Measurements from ENCODE around the gene ZDHHC14.
A peak's percentile ranks its signal among the peaks of the same experiment; 100 is the strongest.

The ZDHHC14 gene

GRCh38 chr6:157634546-157634945, 253.6 kb downstream of the ZDHHC14 start:
- no peaks in the 10 kb centered on the region for H3K36me3 ChIP-seq (ENCODE audit: control insufficient read depth, insufficient read depth, low read length)
- no peak overlapping the region for H3K23ac ChIP-seq (ENCODE audit: low read length)
- no peak overlapping the region for H3K27ac ChIP-seq (ENCODE audit: low read depth, low read length)
- WGBS (ENCODE audit: extremely low coverage, insufficient coverage, low lambda C conversion rate): no CpG with 5 or more reads among the region's 8 CpGs
- H3K79me1 ChIP-seq (ENCODE audit: low read length): no peaks in the 10 kb centered on the region
- DNase-seq: no peak
- no peak overlapping the region for H2BK15ac ChIP-seq (replicated peaks; ENCODE audit: low read depth)
- no peak overlapping the region for H4K8ac ChIP-seq (ENCODE audit: low read depth, low read length)
- H2BK120ac ChIP-seq (ENCODE audit: low read depth, low read length): no peak overlapping the region
- no peaks in the 10 kb centered on the region for H3K79me2 ChIP-seq (ENCODE audit: control insufficient read depth, insufficient read depth, low read length)
- no peaks in the 10 kb centered on the region for H3K27me3 ChIP-seq (ENCODE audit: insufficient read depth, low read length, poor library complexity)
- no peak overlapping the region for H2BK5ac ChIP-seq (ENCODE audit: low read length)
- no peak overlapping the region for H3K9ac ChIP-seq (ENCODE audit: low read length)
- no peak overlapping the region for H3K56ac ChIP-seq (ENCODE audit: low read length)
- no peak overlapping the region for H3K4me3 ChIP-seq (ENCODE audit: low read length)
- H4K5ac ChIP-seq (ENCODE audit: low read length): no peak overlapping the region
- H3K18ac ChIP-seq (ENCODE audit: low read length): no peak overlapping the region
- H2AK5ac ChIP-seq (ENCODE audit: low read length): no peak overlapping the region
- H3K4me2 ChIP-seq (ENCODE audit: low read length): no peak overlapping the region
- H3K4ac ChIP-seq (ENCODE audit: low read depth, low read length): no peak overlapping the region
- no peaks in the 10 kb centered on the region for H3K4me1 ChIP-seq (ENCODE audit: control insufficient read depth, low read depth, low read length)

- no peak overlapping the region for H2AK5ac ChIP-seq (ENCODE audit: low read length)
- no peaks in the 10 kb centered on the region for H3K4me1 ChIP-seq (ENCODE audit: control insufficient read depth, low read depth, low read length)
- no peak overlapping the region for H2BK5ac ChIP-seq (ENCODE audit: low read length)
- H3K27ac ChIP-seq (ENCODE audit: low read depth, low read length): no peak overlapping the region
- no peak overlapping the region for H3K4ac ChIP-seq (ENCODE audit: low read depth, low read length)
- H3K36me3 ChIP-seq (ENCODE audit: control insufficient read depth, insufficient read depth, low read length): no peaks in the 10 kb centered on the region
- DNase-seq: no peak
- H3K79me2 ChIP-seq (ENCODE audit: control insufficient read depth, insufficient read depth, low read length): no peaks in the 10 kb centered on the region
- no peak overlapping the region for H3K23ac ChIP-seq (ENCODE audit: low read length)
- H3K4me2 ChIP-seq (ENCODE audit: low read length): no peak overlapping the region
- no peak overlapping the region for H3K9ac ChIP-seq (ENCODE audit: low read length)
- no peak overlapping the region for H2BK15ac ChIP-seq (replicated peaks; ENCODE audit: low read depth)
- no CpG with 5 or more reads among the region's 23 CpGs for WGBS (ENCODE audit: extremely low coverage, insufficient coverage, low lambda C conversion rate)
- no peak overlapping the region for H3K18ac ChIP-seq (ENCODE audit: low read length)
- H3K27me3 ChIP-seq (ENCODE audit: insufficient read depth, low read length, poor library complexity): no peaks in the 10 kb centered on the region
- peak overlapping the region; percentile 56 for H3K56ac ChIP-seq (ENCODE audit: low read length)
- no peaks in the 10 kb centered on the region for H3K79me1 ChIP-seq (ENCODE audit: low read length)
- H2BK120ac ChIP-seq (ENCODE audit: low read depth, low read length): no peak overlapping the region
- H3K4me3 ChIP-seq (ENCODE audit: low read length): no peak overlapping the region
- no peak overlapping the region for H4K8ac ChIP-seq (ENCODE audit: low read depth, low read length)
- no peak overlapping the region for H4K5ac ChIP-seq (ENCODE audit: low read length)
These were observed 254.6 kb downstream of the ZDHHC14 start for GRCh38 chr6:157635388-157636244.

GRCh38 chr6:157637516-157637915, 256.5 kb downstream of the ZDHHC14 start:
- Histone ChIP-seq H3K4ac (ENCODE audit: low read depth, low read length) (no peak overlapping the region), H3K27ac (ENCODE audit: low read depth, low read length) (no peak overlapping the region), H3K4me1 (ENCODE audit: control insufficient read depth, low read depth, low read length) (no peaks in the 10 kb centered on the region), H2BK120ac (ENCODE audit: low read depth, low read length) (no peak overlapping the region), H2BK5ac (ENCODE audit: low read length) (no peak overlapping the region), H3K79me1 (ENCODE audit: low read length) (no peaks in the 10 kb centered on the region), H3K9ac (ENCODE audit: low read length) (no peak overlapping the region), H4K8ac (ENCODE audit: low read depth, low read length) (no peak overlapping the region), H3K56ac (ENCODE audit: low read length) (no peak overlapping the region), H2BK15ac (replicated peaks; ENCODE audit: low read depth) (no peak overlapping the region), H3K4me2 (ENCODE audit: low read length) (no peak overlapping the region), H4K5ac (ENCODE audit: low read length) (no peak overlapping the region), H3K27me3 (ENCODE audit: insufficient read depth, low read length, poor library complexity) (no peaks in the 10 kb centered on the region), H2AK5ac (ENCODE audit: low read length) (no peak overlapping the region), H3K4me3 (ENCODE audit: low read length) (no peak overlapping the region), H3K18ac (ENCODE audit: low read length) (no peak overlapping the region), H3K79me2 (ENCODE audit: control insufficient read depth, insufficient read depth, low read length) (no peaks in the 10 kb centered on the region), H3K23ac (ENCODE audit: low read length) (no peak overlapping the region), H3K36me3 (ENCODE audit: control insufficient read depth, insufficient read depth, low read length) (no peaks in the 10 kb centered on the region)
- no CpG with 5 or more reads among the region's 5 CpGs for WGBS (ENCODE audit: extremely low coverage, insufficient coverage, low lambda C conversion rate)
- no peak for DNase-seq

GRCh38 chr6:157637941-157638662, 257.1 kb downstream of the ZDHHC14 start:
- no CpG with 5 or more reads among the region's 8 CpGs for WGBS (ENCODE audit: extremely low coverage, insufficient coverage, low lambda C conversion rate)

GRCh38 chr6:157638779-157639178, 257.8 kb downstream of the ZDHHC14 start:
- H3K36me3 ChIP-seq (ENCODE audit: control insufficient read depth, insufficient read depth, low read length): no peaks in the 10 kb centered on the region
- H3K56ac ChIP-seq (ENCODE audit: low read length): no peak overlapping the region
- H3K79me1 ChIP-seq (ENCODE audit: low read length): no peaks in the 10 kb centered on the region
- no peak overlapping the region for H3K23ac ChIP-seq (ENCODE audit: low read length)
- no CpG with 5 or more reads among the region's 7 CpGs for WGBS (ENCODE audit: extremely low coverage, insufficient coverage, low lambda C conversion rate)
- no peak overlapping the region for H4K5ac ChIP-seq (ENCODE audit: low read length)
- no peak overlapping the region for H3K27ac ChIP-seq (ENCODE audit: low read depth, low read length)
- no peaks in the 10 kb centered on the region for H3K27me3 ChIP-seq (ENCODE audit: insufficient read depth, low read length, poor library complexity)
- no peak overlapping the region for H2BK120ac ChIP-seq (ENCODE audit: low read depth, low read length)
- H3K4me3 ChIP-seq (ENCODE audit: low read length): no peak overlapping the region
- H3K4me2 ChIP-seq (ENCODE audit: low read length): no peak overlapping the region
- no peak overlapping the region for H4K8ac ChIP-seq (ENCODE audit: low read depth, low read length)
- H3K4ac ChIP-seq (ENCODE audit: low read depth, low read length): no peak overlapping the region
- no peak overlapping the region for H2BK15ac ChIP-seq (replicated peaks; ENCODE audit: low read depth)
- H2AK5ac ChIP-seq (ENCODE audit: low read length): no peak overlapping the region
- no peak overlapping the region for H2BK5ac ChIP-seq (ENCODE audit: low read length)
- H3K79me2 ChIP-seq (ENCODE audit: control insufficient read depth, insufficient read depth, low read length): no peaks in the 10 kb centered on the region
- H3K18ac ChIP-seq (ENCODE audit: low read length): no peak overlapping the region
- no peaks in the 10 kb centered on the region for H3K4me1 ChIP-seq (ENCODE audit: control insufficient read depth, low read depth, low read length)
- DNase-seq: no peak
- H3K9ac ChIP-seq (ENCODE audit: low read length): no peak overlapping the region

More at GRCh38 chr6:157637941-157638662, 257.1 kb downstream of the ZDHHC14 start:
- H3K4me3 ChIP-seq (ENCODE audit: low read length): no peak overlapping the region
- no peaks in the 10 kb centered on the region for H3K79me1 ChIP-seq (ENCODE audit: low read length)
- no peak overlapping the region for H3K9ac ChIP-seq (ENCODE audit: low read length)
- no peaks in the 10 kb centered on the region for H3K79me2 ChIP-seq (ENCODE audit: control insufficient read depth, insufficient read depth, low read length)
- no peak overlapping the region for H2BK15ac ChIP-seq (replicated peaks; ENCODE audit: low read depth)
- no peak overlapping the region for H3K4me2 ChIP-seq (ENCODE audit: low read length)
- H4K8ac ChIP-seq (ENCODE audit: low read depth, low read length): no peak overlapping the region
- no peaks in the 10 kb centered on the region for H3K27me3 ChIP-seq (ENCODE audit: insufficient read depth, low read length, poor library complexity)
- H3K4me1 ChIP-seq (ENCODE audit: control insufficient read depth, low read depth, low read length): no peaks in the 10 kb centered on the region
- H2BK120ac ChIP-seq (ENCODE audit: low read depth, low read length): no peak overlapping the region
- H3K36me3 ChIP-seq (ENCODE audit: control insufficient read depth, insufficient read depth, low read length): no peaks in the 10 kb centered on the region
- no peak overlapping the region for H3K18ac ChIP-seq (ENCODE audit: low read length)
- H4K5ac ChIP-seq (ENCODE audit: low read length): no peak overlapping the region
- H3K56ac ChIP-seq (ENCODE audit: low read length): no peak overlapping the region
- no peak overlapping the region for H3K23ac ChIP-seq (ENCODE audit: low read length)
- no peak overlapping the region for H2AK5ac ChIP-seq (ENCODE audit: low read length)
- DNase-seq: no peak
- H2BK5ac ChIP-seq (ENCODE audit: low read length): no peak overlapping the region
- H3K4ac ChIP-seq (ENCODE audit: low read depth, low read length): no peak overlapping the region
- H3K27ac ChIP-seq (ENCODE audit: low read depth, low read length): no peak overlapping the region

Measured in mesendoderm (in vitro differentiated cells).